ENCODE data around the gene ASPHD2.

Gene ASPHD2

DNA sequence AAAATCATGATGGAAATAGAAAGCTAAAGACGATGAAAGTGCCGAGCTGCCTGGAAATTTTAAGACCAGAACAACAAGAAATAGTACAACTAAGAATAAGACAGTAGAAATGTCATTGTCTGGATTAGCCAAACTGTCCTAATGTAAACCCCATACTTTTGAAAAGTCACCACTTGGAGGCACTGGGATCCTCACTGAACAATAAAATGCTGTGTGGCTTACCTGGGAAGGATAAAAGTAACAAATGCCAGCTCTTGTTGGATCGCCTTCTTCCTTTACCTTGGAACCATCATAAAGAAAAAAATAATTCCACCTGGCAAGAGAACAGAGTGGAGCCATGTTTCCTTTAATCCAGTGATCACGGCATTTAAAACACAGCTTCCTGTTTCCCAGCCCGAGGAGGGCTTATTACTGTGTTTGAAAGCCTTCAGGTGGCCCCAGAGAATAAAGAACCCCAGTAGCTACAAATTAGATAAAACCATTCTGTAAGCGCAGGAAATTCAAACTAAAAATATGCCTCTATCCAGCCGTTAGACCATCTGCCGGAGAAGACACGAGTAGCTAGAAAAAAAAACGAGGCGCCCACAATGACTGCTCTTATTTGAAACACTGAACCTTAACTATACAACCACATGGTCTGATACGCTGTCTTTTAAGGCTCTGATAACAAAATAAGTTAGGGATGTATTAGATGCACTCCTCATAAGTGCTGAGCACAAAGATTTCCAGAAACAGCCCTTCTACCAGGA is 50.2 kb downstream of the ASPHD2 start:
- no peak for DNase-seq

DNA sequence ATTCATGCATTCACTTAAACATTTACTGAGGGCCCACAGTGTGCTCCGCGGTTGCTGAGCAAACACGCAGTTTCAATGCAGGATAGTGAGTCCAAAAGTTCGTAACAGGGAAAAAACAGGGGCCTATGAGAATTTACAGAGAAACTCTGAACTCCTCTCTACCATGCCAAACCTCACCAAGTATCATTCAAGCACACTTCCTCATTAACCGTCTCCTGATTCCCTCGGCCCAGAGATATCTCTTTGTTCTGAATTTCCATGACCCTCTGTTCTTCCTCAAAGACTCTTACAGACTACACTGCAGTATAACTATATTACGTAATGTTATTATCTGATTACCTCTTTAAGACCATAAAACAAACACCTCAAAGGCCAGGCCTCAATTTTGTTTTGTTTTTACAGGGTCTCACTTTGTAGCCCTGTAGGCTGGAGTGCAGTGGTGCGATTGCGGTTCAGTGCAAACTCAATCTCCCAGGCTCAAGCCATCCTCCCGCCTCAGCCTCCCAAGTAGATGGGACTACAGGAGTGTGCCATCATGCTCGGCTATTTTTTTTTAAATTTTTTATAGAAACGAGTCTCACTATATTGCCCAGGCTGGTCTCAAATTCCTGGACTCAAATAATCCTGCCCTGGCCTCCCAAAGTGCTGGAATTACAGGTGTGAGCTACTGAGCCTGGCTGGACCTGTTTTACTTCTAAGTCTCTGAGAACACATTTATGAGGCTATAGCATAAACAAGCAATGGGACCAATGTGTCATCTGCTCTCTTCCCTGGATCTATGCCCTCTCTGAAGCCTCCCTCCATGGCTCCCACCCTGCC is 50.9 kb downstream of the ASPHD2 start:
- DNase-seq: no peak

DNA sequence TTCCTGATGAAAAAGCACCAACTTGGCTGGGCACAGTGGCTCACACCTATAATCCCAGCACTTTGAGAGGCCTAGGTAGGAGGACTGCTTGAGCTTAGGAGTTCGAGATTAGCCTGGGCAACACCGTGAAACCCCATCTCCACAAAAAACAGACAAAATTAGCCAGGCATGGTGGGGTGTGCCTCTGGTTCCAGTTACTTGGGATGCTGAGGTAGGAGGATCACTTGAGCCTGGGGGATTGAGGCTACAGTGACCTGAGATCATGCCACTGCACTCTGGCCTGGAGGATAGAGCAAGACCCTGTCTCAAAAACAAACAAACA is 51.5 kb downstream of the ASPHD2 start:
- DNase-seq: no peak

DNA sequence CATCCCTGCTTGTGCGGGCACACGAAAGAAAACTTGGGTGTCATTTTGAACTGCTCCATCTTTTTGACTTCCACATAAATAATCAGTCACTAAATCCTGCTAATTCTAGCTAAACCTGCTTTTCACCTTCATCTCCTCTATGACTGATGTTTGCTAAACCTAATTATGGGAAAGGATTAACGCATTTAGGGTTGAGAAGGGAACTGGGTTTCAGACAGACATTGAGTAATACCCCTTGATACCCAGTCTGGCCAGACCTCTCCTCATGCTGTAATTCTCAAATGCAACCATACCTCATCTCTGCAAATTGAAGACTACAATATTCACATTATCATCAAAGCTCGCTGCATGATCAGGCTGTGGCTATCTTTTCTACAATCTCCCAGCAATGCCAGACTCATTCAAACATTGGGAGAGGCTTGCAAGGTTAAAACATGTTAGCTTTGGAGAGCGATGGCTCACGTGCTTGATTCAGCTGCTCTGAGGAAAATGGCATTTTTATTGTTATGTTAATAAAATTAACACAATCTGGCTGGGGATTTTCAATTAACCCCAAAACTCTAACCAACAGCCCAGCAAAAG is 52.1 kb downstream of the ASPHD2 start:
- DNase-seq: no peak

DNA sequence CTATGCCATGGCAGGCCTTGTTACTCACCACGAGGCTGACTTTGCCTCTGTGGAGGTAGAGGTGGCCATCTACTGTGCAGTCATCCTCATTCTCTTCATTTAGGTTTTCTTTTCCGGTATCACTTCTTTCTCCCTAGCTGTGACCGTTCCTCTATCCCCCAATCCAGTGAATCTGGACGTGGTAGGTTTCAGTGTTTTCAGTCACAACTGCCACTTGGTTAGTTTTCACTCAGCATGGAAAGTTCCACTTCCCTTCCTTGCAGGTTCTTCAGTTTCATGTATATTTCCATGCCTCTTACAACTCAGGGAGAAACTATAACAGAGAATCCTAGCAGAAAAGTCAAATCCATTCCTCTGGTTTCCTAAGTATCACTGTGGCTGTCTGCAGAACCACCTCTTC is 52.6 kb downstream of the ASPHD2 start:
- no peak for DNase-seq

DNA sequence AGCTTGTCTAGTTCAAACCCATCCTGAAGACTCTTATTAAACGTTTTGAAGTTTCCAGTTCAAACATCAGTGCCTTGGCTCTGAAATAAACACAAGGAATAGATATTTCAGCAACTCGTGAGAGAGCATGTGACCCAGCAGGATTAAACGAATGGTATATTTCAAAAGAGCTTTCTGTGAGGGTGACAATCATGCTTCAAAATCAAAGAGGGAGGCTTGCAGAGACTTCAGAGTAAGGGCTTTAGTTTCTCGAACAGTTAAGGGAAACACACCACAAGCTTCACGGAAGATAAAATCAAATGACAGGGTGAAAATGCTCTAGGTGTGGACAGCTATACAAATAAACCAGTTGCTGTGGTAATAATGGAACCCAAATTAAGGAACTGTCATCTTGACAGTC is 53.1 kb downstream of the ASPHD2 start:
- no peak for DNase-seq

DNA sequence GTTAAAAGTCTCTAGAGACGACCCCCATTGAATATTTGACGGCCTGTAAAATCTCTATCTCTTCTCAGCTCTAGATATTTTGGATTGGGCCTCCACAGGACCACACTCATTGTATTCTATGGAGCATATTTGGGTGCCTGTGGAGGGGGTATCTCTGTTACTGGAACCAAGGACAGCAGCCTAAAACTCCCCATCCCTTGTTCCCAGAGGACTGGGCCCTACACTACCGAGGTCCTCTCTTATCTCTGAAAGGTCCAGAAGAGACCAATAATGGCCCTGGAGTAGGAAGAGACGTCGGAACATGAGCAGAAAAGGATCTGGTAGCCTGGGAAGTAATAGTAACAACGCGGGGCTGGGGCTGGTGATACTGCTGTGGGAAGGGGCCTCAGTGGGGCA is 54.0 kb downstream of the ASPHD2 start:
- no peak for DNase-seq

DNA sequence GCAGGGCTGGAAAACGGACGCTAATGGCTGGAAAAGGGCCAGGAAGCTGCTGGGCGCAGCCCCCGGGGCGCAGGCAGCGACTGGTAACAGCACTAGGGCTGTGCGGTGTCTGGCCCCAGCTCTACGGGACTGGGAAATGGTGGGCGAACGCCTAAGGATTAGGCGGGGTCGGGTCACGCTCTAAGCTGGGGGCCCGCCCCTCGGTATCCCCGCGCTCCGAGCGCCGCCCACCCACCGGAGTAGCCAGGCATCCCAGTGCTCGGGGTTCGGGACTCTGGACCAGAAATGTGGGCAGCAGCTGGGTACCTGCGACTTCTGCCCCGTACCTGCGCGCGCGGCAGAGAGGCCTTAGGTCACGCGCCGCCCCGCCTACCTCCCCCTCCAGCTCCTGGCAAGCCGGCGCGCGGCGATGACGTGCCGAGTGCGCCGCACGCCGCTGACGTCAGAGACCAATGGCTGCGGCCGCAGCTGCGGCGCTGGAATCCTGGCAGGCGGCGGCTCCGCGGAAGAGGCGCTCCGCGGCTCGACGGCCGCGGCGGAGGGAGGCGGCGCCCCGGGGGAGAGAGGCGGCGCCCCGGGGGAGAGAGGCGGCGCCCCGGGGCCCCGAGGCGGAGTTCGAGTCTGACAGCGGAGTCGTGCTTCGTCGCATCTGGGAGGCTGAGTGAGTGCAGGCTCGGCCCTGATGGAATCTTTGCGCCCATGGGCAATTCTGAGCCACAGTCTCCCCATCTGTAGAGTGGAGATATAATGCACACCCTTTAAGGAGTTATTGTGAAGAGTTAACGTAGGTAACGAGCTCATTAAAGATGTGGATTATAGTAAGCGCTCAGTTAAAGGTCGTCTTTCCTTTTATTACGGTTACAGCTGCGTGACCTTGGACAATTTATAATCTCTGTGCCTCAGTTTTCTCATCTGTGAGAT is 54.6 kb downstream of the ASPHD2 start, which contains the start of the genes HPS4 and SRRD:
HPS4 (minus strand) TSS at position 345 of the 921 bp plus-strand sequence. CDS start 2,021 bp downstream, outside the sequence.
SRRD (plus strand) TSS at position 439 of the 921 bp plus-strand sequence; CDS start at position 453, 14 bp downstream.
- DNase-seq: peak; percentile 66

DNA sequence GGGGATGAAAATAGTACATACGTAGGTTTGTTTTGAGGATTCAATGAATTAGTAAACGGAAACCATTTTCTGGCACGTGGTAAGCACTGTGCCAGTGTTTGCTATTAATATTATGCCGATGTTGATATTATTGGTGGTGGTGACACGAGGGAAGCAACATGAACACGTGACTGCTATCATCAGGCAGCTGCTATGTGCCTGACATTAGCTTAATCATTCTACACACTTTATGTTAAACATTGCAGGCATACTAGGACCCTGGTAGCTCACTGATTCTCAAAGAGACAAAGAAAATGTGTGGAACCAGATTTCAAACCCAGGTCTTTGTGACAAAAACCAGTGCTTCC is 55.3 kb downstream of the ASPHD2 start:
- DNase-seq: no peak

DNA sequence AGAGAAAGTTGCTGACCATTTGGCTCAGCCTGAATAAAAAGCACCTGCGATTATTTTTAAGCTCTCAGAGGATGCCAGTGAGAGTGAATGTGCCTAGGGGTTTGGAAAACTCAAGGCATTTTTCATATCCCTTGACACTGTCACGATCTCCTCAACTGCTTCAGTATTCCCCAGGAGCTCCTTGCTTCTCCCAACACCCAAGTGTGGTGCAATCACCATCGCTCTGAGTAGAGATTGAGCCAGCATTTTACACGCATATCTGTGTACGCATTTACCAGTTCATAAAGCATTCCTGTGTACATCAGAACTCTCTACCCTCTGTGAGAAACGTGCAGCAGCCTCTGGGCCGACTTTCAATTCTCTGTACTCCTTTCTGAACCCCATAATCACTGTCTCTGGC is 56.0 kb downstream of the ASPHD2 start:
- DNase-seq: no peak

DNA sequence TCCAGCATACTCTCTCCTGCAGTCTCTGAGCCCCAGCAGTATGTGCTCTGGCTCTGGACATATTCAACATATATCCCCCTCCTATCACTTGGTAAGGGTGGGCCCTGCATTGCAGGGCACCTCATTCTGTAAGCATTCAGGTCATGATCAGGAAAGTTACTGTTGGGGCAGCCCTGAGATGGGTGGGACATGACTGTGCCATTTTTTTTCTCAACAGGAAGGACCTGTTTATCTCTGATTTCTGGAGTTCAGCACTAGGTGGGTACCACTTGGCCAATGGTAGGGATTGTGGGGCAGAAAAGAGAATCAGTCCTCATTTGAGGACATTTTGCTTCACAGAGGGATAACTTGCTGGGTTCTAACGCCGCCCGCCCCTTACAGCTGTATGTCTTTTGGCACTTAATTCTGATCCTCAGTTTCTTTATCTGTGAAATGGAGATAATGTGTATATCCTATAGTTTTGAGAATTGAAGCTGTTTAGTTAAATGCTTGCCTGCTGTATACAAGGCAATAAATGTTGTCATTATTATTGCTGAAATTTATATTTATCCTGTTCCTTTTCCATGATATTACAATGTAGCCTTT is 56.8 kb downstream of the ASPHD2 start:
- no peak for DNase-seq

DNA sequence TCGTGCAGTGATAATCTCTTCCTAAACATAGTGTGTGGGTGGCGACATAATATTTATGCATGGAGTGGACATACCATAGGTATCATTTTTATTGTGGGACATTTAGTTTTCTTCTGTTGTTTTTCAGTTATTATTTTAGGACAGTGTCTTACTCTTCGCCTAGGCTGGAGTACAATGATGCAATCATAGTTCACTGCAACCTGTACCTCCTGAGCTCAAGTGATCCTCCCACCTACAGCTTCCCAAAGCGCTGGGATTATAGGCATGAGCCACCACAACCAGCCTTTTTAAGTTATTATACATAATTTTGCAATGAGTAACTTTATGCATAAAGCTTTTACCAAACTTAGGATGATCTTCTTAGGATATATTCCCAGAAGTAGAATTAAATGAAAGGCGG is 57.3 kb downstream of the ASPHD2 start:
- no peak for DNase-seq

DNA sequence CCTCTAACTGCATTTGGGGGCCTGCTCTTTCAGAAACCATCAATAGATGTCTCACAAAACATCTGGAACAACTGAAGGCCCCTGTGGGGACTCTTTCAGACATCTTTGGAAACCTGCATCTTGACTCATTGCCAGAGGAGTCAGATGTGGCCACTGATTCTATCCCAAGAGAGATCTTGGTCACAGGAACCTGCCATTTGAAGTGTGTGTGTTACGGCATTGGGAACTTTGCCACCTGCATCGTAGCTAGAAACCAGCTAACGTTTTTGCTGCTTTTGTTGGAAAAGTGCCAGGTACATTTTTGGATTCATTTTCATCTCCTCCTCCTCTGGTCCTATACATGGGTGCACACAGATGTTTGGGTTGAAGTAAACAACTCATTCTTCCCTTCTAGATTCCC is 58.9 kb downstream of the ASPHD2 start:
- DNase-seq: no peak

DNA sequence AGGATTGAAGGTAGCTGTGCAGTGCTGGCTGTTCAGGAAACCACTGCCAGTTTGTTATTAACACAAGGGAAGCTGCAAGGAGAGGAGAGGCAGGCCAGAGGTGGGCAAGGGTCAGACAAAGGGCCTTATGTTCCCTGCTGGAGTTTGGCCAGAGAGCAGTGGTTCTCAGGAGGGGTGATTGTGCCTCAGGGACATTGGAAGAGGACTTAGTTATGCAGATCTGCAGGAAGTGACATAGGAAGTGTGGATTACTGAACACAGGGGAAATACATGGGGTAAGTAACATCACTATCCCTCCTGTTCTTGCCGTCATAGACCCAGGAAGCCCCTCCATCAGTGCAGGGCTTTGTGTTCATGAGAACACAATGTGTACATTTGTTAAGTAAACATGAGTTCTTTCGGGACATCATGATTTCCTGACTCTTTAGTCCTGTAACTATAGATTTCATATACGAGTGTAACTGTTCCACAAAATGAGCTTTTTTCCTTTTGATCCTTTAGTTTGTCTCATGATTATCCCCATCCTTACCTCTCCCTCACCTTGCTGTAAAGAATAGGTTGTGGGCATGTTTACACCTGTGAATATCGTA is 60.5 kb downstream of the ASPHD2 start:
- no peak for DNase-seq

DNA sequence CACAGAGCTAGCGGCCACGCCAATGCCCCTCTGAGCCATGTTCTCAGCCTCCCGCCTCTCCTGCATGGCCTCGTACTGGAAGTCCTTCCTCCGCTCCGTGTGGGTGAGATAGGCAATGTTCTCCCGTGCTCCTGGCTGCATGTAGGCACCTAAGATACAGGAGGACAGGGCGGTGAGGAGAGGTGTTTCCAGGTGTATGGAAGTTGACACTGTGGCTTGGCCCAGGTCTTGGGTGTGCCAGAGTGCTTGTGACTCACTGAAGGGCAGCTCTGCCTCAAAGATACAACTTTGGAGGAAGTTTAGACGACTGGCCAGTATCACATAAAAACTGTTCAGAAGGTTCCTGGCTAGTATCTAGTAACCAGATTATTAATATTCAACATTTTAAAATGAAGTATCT is 63.2 kb downstream of the ASPHD2 start:
- DNase-seq: no peak

DNA sequence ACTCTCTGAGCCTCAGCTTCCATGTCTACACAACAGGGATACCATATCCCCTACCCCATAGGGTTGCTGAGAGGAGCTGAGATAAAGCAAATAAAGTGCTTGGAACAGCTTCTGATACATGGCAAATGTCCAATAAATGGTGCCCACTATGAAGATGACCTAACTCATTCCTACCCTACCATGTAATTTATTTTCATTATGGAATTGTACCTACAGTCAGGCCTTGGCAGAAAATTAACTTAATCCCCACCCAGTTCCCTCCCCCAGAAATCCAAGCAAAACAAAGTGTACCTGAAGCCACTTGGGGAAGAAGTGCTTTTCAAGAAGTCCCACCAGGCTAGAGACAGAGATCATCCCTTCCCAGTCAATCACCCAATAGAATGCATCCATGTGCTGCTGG is 65.4 kb downstream of the ASPHD2 start:
- DNase-seq: no peak
